ENCODE measurements around the gene SPDEF.

The SPDEF gene

DNA sequence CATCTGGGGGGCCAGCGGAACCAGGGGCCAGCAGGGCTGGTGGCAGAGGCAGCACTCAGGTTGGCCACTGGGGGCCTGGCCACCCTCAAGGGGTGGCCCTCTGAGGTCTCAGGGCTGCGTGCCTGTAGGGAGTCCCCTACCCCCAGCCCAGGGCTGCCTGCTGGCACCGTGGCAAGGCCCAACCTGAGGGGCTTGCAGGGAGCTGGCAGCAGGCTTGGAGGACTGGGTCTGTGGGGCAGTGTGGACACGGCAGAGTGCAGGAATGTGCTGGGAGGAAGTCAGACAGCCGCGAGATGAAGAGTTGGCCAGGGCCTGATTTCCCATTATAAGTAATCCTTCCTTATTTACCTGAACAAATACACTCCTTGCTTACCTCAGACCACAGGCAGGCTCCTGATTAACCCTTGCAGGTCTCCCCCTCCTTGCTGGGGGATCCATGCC lies at the start of gene SPDEF:
SPDEF (minus strand) TSS at position 299 of the 441 bp plus-strand sequence. CDS start 11,874 bp downstream, outside the sequence.
- no peak for DNase-seq

- no peak for DNase-seq
These were observed 47.6 kb upstream of the SPDEF start for GRCh38 chr6:34603707-34604106.

GRCh38 chr6:34602318-34603111 lies 46.4 kb upstream of the SPDEF start:
- no peak for DNase-seq

DNA sequence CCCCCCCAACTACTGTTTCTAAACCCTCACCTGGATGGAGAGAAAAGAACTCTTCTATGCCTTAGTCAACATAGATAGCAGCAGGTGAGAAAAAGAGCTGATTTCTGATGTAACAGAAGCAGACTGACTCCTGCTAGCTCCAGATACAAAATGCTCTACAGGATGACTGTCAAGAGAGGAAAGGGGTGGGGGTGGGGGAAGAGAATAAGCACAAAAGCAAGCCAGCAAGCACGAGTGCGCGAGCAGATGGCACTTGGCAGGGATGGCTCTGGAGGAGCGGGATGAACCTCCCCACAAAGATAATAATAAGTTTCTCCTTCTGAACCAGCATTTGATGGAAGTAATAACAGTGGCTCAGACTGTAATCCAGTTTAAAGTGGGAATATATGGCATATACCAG lies 45.6 kb upstream of the SPDEF start:
- DNase-seq = no peak

- no peak for DNase-seq
These were observed 44.7 kb upstream of the SPDEF start for GRCh38 chr6:34600796-34601195.

DNA sequence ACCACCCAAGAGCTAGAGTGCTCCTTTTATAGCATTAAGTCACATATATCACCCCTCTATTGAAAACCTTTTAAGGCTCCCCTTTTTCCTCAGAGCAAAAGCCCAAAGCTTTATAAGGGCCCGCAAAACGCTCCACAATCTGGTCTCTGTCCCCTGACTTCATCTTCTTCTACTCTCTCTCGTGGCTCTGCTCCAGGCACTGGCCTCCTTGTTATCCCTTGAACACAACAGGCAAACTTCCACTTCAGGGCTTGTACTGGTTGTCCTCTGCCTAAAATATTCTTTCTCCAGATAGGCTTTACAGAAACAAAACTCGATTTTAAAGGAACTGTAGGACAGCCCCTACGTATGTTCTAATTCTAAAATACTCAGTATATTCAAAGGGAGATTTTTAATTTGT lies 44.0 kb upstream of the SPDEF start:
- no peak for DNase-seq

DNA sequence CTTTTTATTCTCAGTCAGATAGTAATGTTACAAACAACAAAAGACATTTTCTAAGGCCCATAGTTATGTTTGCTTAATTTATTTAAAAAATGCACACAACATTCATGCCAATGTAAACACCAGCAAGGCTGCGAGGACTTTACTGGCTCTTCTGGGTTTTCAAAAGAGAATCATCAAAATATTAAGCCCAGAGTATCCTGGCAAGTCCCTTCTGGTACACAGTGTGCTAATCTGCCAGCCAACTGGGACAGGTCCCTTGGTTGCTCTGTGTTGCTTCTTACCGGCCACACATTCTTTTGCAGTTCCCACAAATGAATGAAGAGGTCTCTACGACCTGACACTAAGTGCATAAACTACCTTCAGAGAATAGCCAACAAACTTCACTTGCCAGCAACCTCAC lies 42.6 kb upstream of the SPDEF start:
- DNase-seq = no peak

GRCh38 chr6:34597605-34598353 lies 41.6 kb upstream of the SPDEF start:
- DNase-seq = no peak

GRCh38 chr6:34596798-34597197 lies 40.7 kb upstream of the SPDEF start:
- no peak for DNase-seq

DNA sequence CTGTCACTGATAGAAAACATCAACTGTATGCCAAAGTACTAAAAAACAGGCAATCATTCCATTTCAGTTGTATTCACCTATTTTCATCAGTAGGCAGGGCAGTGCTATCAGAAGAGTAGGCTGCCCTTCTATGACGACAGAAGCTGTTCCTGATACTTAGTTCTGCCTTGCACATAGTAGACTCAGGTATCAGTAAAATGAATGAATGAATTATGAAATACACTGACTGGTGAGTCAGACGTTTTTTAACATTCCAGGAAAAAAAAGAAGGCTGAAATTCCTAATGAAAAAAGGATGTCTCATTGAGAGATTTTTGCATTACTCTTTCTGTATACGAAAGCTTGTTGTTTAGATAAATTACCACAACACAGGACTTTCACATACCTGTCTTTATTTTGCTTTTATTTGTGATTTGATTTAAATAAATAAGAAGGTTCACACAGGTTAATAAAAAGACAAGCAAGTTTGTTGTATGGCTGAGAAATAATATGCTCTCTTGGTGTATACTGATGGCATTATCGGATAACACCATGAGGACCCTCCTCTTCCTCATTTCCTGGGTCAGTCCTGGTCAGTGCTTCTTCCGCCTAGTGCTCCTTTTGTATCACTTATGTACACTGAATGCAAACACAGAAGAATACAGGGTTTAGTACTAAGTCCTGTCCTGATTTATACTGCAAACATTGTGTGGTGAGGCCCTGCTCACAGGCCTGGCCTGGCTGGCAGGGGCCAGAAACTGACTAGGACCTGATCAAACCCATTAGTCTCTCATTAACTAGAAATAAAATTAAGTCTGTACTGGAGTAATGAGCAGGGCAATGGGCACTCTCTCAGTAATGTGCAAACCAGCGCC lies 39.4 kb upstream of the SPDEF start:
- DNase-seq = no peak

DNA sequence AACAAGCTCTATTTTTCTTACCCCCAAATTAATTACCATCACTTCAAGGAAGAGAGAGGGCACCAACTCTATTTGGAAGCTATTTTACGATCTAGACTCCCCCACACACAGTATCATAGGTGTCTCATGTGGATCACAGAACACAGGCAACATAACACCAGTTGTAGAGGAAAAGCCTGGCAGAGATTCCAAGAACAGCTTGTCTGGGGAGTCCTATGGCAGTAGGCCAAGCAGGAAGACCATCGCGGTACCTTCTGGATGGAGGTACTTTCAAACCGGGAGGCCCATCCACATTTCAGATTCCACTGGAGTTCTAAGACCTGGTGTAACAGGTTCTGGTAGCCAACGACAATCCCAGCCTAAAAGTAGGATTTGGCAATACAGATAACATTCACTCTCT lies 37.6 kb upstream of the SPDEF start:
- no peak for DNase-seq

DNA sequence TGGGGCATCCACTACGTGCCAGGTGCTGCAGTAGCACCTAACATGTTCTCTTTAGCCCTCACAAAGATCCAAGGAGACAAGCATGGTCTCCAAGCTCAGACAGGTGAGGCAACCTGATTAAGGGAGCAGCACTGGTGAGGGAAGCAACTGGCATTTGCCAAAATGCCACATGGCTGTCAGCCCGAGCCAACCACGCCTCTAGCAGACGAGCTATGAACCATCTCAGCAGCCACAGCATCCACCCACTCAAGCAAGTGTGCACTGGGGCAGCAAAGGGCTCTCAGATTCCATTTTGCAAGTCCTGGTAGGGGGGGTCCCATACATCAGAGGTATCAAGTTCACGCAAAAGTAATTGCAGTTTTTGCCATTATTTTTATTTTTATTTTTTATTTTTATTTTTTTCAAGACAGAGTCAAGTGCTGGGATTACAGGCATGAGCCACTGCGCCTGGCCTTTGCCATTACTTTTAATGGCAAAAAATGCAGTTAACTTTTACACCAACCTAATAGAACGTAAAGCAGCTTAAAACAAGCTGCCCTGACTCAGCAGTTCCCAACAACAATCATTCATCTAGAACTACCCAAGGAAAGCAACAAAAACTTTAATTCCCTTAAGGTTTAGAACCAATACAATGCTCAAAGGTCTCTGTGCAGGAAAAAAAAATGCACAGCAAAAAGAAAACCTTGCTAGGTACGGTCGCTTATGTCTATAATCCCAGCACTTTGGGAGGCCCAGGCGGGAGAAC lies 36.3 kb upstream of the SPDEF start:
- peak; percentile 56 for DNase-seq

DNA sequence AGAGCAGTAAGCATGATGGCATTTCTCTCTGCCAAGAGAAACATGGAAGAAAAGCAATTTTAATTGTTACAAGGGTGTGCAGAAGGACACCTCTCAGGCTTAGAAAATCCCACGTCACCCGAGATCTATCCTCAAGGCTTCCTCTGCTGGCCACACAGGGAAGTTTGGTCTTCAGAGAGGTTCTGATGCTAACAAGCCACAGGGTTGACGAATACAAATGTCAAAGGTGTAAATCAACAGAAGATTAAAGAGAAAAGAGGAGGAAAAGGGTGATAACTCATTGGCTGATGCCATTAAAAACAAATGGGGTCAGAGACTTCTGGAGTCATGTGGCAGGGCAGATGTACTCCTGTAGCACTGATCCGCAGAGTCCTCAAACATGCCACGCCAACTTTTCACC lies 33.6 kb upstream of the SPDEF start:
- no peak for DNase-seq

DNA sequence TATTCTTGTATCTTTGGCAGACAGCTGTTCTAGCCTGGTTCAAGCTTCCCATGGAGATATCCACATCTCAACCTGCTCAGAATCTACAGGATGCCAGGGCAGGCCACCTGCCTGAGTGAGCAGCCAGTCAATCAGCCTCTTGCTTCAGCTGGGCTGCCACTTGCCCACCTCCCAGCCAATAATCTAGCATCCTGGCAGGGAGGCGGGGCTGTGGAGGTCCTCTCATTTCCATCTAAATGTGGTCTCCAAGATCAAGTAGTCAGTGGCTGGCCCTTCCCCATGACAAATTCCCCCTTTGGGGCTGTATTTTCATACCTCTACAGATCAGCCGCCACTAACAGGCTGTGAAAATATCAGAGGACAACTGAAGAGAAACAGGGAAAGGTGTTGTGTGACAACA lies 33.0 kb upstream of the SPDEF start:
- DNase-seq = no peak

DNA sequence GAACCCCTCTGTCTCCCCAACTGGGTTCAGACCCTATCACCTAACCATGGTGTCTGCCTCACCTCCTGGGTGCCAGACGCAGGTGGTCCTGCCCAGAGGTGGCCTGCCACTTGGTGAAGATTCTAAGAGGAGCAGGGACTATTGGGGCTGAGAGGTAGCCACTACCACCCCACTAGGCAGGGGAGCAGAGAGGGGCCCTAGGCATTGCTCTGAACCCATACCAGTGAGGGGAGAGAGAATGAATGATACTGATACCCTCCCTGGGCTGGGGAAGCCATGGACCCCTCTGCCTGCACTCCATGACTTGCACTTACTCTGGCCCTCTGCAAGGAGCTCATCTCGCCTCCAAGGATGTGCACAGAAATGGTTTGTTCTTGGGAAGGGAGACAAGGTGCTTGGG lies 31.7 kb upstream of the SPDEF start:
- peak; percentile 42 for DNase-seq

DNA sequence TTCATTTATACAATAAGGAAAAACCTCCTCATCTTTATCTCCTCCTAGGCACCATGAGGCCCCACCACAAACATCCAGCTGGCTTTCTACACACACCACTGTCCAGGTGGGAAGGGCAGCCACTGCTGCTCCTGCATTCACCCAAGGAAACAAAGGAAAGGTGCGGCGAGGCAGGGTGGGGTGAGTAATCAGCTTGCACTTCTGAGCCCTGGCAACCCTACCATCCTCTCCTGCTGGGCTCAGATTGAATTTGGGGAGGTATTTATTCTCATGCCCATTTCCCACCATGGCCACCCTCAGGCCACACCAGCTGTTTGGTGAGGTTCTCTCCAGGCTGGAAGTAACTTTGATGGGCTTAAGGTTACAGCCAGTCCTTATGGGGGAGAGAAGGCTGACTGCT lies 31.2 kb upstream of the SPDEF start:
- DNase-seq = peak; percentile 44

GRCh38 chr6:34586327-34587040 lies 30.4 kb upstream of the SPDEF start:
- no peak for DNase-seq

GRCh38 chr6:34585512-34586061 lies 29.5 kb upstream of the SPDEF start:
- DNase-seq = no peak

- no peak for DNase-seq
These were observed 29.0 kb upstream of the SPDEF start for GRCh38 chr6:34585108-34585507.

- peak; percentile 55 for DNase-seq
These were observed 28.6 kb upstream of the SPDEF start for GRCh38 chr6:34584694-34585093.

- peak; percentile 42 for DNase-seq
These were observed 27.9 kb upstream of the SPDEF start for GRCh38 chr6:34583861-34584604.

Data from activated effector memory CD4-positive, alpha-beta T cell treated with anti-CD3 and anti-CD28 coated beads, Interleukin-2, amount 50 U/mL, for 16 hours (primary cell).